GM18951 (cell line): ENCODE results near the gene CHPF.

Source experiments
- POLR2A ChIP-seq: IDR thresholded peaks from 4 replicates; pipeline ENCODE4 v1.6.1; 2011; ENCODE audit warnings: mild to moderate bottlenecking; ENCODE audit not compliant: insufficient read length, insufficient read depth; ENCODE audit errors: extremely low read depth
- in situ Hi-C: fragments of 300-500 bp; cut with MboI; formaldehyde crosslinking; loops from one replicate; pipeline ENCODE4 v1.12.0; 2022; ENCODE audit warnings: low sequenced_read_pairs, mixed read lengths, inconsistent platforms; ENCODE audit not compliant: unreplicated experiment

The CHPF gene

DNA sequence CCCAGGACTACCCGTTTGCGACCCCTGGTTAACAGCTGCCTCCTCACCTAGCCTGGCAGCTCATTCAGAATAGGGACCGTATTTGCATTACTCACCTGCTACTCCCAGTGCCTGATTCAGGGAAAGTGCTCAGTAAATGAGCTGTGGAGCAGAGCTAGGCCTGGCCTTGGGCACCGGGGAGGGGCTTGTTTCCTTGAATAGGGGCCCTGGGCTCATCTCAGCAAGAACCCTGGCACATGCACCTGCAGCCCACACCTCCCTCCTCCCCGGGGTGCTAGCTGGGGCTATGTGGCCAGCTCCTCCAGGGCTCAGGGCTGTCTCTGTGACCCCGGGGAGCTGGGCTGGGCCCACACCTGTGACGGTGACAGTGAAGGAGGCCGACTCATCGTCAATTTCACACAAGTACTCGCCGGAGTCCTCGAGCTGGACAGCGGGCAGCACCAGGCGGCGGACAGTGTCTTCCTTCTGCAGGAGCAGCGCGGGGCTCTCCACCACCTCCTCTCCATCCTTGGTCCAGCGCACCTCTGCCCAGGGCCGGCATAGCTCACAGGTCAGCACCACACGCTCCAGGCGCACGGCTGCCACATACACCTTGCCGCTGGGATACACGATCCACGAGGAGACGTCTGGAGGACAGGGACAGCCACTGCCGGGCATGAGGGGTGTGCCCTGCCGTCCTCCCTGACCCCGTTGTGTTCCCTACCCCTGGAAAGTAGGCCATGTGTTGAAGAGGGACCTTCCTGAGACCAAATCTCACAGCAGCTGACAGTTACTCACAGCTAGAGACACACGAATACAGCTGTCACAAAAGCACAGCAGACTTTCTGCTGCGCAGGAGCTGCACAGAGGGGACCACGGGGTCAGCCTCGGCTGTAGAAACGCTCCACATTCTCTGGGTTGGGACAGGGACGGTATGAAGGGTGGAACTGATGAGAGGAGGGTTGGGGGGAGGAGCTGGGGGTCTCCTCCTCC is 18.7 kb upstream of the CHPF start:
- in situ Hi-C loops: no loop called here
- TF ChIP-seq POLR2A: no peak

DNA sequence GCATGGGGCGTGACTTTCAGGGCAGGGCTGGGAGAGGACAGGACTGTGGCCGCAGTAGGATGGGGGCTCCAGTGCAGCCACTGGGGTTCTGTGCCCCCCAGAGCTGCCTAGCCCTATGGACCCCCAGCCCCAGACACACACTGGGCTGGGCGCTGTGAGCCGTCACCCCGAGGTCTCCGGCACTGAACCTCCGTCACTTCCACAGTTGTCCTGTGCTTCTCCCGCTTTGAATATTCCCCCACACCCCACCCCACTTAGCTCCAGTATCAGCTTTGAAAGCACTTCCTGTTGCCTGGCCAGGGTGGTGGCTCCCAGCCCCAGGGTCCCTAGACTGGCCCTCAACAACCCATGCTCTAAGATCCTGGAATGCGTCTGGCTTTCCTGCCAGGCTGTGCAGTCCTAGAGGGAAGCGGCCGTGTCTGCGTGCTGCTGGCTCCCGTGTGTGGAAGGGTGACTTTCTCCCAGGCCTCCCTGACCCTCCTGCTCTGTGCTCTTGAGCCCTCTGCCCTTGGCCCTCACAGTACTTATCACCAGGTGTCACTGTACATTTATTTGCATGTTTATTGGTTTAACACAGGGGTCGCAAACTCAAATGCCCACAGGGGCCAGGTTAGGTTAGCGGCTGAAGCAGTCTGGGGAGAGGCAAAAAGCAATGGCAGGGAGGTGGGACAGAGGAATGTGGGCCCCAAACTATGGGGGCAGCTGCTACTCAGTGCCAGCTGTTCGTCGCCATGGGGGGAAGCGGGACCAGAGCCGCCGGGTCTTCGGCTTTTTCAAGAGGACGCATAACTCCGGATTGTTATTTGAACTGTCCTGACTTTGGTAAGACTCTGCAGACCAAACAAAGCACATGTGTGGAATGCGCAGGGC is 17.8 kb upstream of the CHPF start:
- in situ Hi-C loops: no loop called here
- TF ChIP-seq POLR2A: no peak

DNA sequence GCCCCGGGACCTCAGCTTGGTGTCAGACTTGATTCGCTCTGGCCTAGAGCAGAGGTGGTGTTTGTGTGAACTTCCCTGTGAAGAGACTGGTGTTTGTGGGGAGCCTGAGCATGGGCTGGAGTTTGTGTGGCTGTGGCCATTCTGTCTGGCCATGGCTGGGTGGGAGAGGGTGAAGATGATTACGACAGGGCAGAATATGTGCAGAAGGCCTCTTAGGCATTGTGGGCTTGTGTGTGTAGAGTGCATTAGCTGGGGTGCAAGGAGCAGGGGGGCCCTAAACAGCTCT is 17.2 kb upstream of the CHPF start:
- in situ Hi-C loops: no loop called here
- TF ChIP-seq POLR2A: no peak

DNA sequence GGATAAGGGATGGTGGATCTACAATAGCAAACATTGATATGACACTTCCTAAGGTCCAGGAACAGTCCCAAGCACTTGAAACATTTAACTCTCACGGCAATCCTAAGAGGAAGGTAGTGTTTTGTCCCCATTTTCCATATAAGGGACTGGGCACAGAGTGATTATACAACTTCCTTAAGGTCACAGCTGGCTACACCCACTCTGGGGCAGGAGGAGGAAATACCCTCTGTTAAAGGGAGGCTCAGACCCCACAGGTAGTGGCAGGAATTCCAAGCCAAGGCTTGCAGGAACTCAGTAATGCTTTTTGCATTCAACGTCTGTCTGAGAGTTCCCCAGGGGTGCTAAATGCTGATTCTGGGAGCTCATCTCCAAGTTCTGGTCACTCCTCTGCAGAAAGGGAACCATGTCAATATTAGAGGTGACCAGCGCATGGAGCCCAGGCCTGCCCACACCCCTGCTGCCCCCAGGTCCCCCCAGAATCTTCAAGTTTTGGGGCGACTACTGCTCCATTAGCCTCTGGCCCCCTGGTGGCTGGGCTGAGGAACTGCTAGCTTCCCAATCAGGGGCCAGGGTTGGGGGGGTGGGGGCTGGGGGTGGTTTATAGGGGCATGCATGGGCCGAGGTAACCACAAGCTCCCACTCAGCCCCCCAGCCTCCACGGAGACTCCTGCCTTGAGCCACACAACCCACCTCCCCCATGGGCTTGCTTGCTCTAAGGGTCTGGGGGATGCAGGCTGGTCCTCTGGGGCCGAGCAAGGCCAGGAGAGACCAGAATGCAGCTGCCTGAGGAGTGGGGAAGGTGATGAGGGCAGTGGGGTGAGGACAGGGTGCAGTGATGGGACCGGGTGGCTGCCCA is 16.7 kb upstream of the CHPF start:
- in situ Hi-C loops: no loop called here

DNA sequence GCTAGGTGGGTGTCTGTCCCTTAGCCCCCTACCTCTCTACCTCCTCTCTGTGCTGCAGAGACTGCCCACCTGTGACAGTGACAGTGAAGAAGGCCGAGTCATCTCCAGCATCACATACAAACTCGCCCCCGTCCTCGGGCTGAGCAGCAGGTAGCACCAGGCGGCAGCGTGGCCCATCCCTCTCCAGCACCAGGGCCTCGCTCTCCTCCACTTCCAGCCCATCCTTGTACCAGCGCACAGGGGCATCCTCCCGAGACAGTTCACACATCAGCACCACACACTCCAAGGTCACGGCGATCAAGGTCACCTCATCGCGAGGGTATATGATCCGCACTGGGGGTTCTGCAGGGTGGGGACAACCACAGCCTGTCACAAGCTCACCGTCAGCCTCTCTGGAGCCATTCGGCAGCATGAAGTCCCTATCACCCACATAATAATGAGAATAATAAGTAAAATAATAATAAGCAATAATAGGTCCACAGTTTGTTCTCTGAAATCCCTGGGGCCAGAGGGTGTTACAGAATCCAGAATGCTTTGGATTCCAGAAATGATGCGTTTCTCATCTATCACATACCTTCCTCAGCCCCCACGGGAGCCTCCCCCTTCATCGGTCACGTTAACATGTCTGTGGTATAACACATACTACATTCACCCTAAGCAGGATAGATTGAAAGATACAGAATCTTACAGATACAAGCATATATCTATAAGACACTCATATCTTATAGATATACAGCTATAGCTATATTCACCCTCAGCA is 15.7 kb upstream of the CHPF start:
- in situ Hi-C loops: no loop called here

More for the DNA sequence above, 16.7 kb upstream of the CHPF start:
- TF ChIP-seq POLR2A: no peak

DNA sequence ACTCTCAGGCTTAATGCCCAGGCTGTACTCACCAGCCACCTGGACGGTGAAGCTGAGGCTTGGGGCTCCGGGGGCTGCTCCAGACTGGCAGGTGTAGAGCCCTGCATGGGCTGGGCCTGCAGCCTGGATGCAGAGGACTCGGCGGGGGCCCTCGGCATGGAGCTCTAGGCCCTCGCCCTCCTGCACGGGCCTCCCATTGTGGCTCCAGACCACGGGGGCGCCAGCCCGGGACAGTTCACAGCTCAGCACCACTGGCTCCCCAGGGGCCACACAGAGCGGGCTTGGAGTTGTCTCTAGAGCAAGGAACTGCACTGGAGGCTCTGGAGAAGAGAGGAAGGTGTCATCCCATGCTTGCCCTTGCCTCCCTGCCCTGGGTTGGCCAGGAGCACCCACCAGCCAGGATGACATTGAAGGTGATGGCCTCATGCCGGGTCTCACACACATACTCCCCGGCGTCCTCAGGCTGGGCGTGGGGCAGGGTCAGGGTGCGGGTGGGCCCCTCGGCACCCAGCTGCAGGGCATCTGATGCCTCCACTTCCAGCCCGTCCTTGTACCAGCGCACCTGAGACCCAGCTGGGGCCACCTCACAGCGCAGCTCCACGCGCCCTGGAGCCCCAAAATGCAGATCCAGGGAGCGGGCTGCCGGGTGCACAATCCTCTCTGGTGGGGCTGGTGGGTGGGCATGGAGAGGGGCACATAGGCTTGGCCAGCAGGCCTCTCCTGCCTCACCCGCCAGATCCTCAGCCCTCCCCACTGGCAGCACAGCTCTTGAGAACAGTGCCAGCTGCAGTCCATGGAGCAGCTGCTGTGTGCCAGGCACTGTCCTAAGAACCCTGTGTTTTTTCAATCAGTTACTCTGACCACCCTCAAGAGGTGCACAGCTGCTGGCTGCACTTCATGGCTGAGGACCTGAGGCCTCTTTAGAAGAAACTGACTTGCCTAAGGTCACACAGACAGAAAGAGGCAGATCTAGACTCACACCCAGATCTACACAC is 14.5 kb upstream of the CHPF start:
- in situ Hi-C loops: no loop called here
- TF ChIP-seq POLR2A: no peak

More for the DNA sequence above, 15.7 kb upstream of the CHPF start:
- TF ChIP-seq POLR2A: no peak

DNA sequence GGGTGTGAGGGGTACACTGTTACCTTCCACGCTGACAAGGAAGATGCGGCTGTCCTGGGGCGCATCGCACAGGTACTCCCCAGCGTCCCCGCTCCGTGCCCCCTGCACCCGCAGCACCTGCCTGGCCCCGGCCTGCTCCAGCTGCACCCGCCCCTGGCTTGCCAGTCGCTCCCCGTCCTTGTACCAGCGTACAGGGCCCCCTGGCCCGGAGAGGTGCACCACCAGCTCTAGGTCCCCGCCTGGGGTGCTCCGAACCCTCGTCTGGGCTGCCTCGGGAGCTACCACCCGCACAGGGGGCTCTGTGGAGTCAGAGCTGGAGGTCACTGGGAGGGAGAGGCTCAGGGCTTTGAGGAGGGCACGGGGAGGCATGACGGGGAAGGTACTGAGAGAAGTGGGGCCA is 13.7 kb upstream of the CHPF start:
- in situ Hi-C loops: no loop called here
- TF ChIP-seq POLR2A: no peak

DNA sequence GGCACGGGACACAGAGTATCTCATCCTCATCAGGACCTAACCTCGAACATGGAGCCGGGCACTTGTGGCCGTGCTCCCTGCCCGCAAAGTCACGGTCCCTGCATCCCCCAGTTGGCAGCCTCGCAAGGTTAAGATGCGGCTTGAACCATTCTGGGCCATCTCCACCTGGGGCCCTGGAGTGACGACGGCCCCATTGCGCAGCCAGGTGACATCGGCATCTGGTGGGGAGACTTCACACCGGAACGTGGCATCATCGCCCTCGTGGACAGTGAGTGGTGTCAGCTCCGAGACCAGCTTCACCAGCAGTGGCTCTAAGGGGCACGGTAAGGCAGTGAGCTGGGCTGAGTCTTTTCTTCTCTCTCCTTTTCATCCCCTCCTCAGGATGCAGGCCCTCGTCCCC is 12.8 kb upstream of the CHPF start:
- in situ Hi-C loops: no loop called here
- no peak for TF ChIP-seq POLR2A

DNA sequence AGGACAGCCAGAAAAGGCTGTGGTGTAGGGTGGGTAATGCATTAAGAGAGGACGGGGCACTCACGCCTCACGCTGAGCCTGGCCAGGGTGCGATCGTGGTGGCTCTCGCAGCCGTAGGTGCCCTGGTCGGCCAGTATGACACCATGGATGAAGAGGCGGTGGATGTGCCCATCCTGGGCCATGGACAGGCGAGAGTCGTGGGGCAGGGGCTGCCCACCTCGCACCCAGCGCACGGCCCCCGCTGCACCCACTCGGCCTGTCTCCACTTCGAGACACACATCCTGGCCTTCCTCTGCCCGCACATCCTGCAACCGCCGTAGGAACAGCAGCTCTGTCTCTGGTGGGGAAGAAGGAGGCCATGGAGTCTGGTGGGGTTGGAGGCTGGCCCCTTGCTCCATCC is 12.3 kb upstream of the CHPF start:
- in situ Hi-C loops: no loop called here
- no peak for TF ChIP-seq POLR2A

DNA sequence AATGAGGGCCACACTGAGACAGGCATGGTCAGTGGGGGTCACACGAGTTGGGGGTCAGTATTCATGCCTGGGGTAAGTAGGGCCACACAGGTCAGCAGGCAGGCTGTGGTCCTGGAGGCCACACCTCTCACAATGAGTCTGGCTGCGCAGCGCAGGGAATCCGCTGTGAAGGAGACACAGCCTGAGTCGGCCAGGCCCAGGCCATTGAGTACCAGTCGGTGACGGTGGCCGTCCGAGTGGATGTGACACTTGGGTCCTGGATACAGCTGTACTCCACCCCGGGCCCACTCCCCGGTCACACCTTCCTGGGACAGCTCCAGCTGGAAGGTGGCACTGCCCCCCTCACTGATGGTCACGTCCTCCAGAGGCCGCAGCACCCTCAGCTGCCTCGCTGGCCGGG is 10.7 kb upstream of the CHPF start:
- no peak for TF ChIP-seq POLR2A
- in situ Hi-C loops: no loop called here

DNA sequence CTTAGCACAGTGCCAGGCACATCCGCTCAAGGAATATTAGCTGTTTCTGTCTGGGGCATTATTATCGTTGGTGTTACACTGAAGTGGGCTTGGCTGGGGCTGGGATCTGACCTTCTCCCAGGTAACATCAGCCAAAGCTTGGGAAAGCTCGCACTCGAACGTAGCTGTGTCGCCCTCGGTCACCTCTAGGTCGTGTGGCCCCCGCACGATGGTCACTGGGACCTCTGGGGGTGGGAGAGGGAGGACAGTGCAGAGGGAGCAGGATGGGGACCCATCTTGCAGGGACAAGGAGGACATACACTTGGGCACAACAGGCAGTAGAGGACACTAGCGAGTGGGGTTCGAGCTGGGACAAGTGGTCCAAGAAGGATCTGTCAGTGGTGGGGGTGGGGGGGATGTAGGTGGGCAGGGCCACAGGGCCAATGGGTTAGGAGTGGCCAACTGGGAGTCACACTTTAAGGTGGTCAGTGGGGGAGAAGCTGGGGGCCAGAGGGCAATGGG is 9.9 kb upstream of the CHPF start:
- in situ Hi-C loops: no loop called here
- TF ChIP-seq POLR2A: no peak
